Heart left ventricle (tissue), 16 donors: ENCODE results near the gene ZC3H12C. TPM values are rescaled to one million over a fixed set of nuclear protein-coding genes. Genes with fewer than 3 reads are reported as not detected.

Experiments used
- ATAC-seq, 4 donors: fragments of 200-7000 bp; cut with Tn5 transposase; one replicate each; pipeline ENCODE4 v1.9.1; 2020 to 2022; ENCODE audit warnings: moderate library complexity in 4 of 4, mild to moderate bottlenecking in 3 of 4, moderate number of reproducible peaks in 1 of 4
- DNase-seq, 5 donors: peaks; one replicate each; pipeline ENCODE4 v3.0.0-alpha.2; 2020
- H3K27ac ChIP-seq, 12 donors: fragments of 200-600 bp; sonication (generic) in 4 of 12; one replicate each; pipeline versions ENCODE4 v1.5.0 to v1.8.0; 2016 to 2022; ENCODE audit warnings: mild to moderate bottlenecking in 2 of 12
- H3K27me3 ChIP-seq, 9 donors: fragments of 200-600 bp; sonication (generic) in 2 of 9; one replicate each; pipeline versions ENCODE4 v1.5.1 to v1.8.0; 2016 to 2022; ENCODE audit warnings: mild to moderate bottlenecking in 3 of 9
- H3K36me3 ChIP-seq, 9 donors: fragments of 200-600 bp; sonication (generic) in 2 of 9; one replicate each; pipeline versions ENCODE4 v1.5.0 to v1.8.0; 2018 to 2022; ENCODE audit warnings: mild to moderate bottlenecking in 2 of 9
- H3K4me1 ChIP-seq, 12 donors: fragments of 200-600 bp; sonication (generic) in 4 of 12; one replicate each; pipeline versions ENCODE4 v1.5.0 to v1.8.0; 2016 to 2022; ENCODE audit warnings: mild to moderate bottlenecking in 3 of 12
- H3K4me3 ChIP-seq, 12 donors: fragments of 200-600 bp; sonication (generic) in 4 of 12; one replicate each; pipeline versions ENCODE4 v1.5.0 to v1.8.0; 2017 to 2022; ENCODE audit warnings: mild to moderate bottlenecking in 9 of 12, moderate library complexity in 4 of 12
- H3K9me3 ChIP-seq, 12 donors: fragments of 200-600 bp; sonication (generic) in 4 of 12; one replicate each; pipeline versions ENCODE4 v1.5.0 to v1.8.0; 2016 to 2022; ENCODE audit warnings: mild to moderate bottlenecking in 1 of 12
- CTCF ChIP-seq, 12 donors: fragments of 200-600 bp; sonication (generic) in 4 of 12; IDR thresholded peaks; one replicate each; pipeline versions ENCODE4 v1.5.0 to v1.8.0; 2018 to 2022; ENCODE audit warnings: antibody characterized with exemption in 12 of 12, mild to moderate bottlenecking in 5 of 12
- POLR2A ChIP-seq, 2 donors: fragments of 450-650 bp; IDR thresholded peaks; one replicate each; pipeline ENCODE4 v1.6.1; 2017; ENCODE audit warnings: antibody characterized with exemption in 2 of 2, mild to moderate bottlenecking in 2 of 2, moderate library complexity in 2 of 2
- WGBS, 4 donors: extraction: QIAGEN DNeasy Blood & Tissue Kit in 2 of 4; methylation state at CpG; one replicate each; pipeline versions ENCODE4 v1.1.5 to v1.1.7; 2013 to 2018; 5-methylcytosine and 5-hydroxymethylcytosine counted together
- intact Hi-C, 10 donors: fragments of 100-400 bp; cut with DNase I; formaldehyde crosslinking; loops; one replicate each; pipeline versions ENCODE4 v1.11.1 to v1.14.2; 2022
- polyA plus RNA-seq, 2 donors: library from polyadenylated mRNA; stranded (reverse); fragments of 200-250 nt; gene quantifications; one replicate each; pipeline ENCODE4 v1.2.3, GENCODE V29; 2013
- total RNA-seq, 9 donors: library from RNA; depleted of rRNA in 2 of 9; stranded (reverse); fragments of >200 nt in 2 of 9; fragmentation: NEBNext Ultra II Directional in 3 of 9; extraction: Animal tissue kit (Norgen Biotek cat#: 25700) in 3 of 9; gene quantifications; one replicate each; pipeline versions ENCODE4 v1.1.0 to v1.2.4, GENCODE V29; 2016 to 2023
- donor health status: ischemic (EF 13 %, LVEDD 7.1; RV severe dilation, severe dysfunction).
- donor health status: healthy with polysubstance abuse.
- donor health status: DM: no; HTN: yes; CAD: no.
- donor health status: DM: no; HTN: no; CAD: no.
- donor health status: ischemic (EF 25% LVEDD 6.9; RV normal size, moderate dysfunction).
- donor health status: ischemic (EF 25% LVEDD 5.7; RV mildly dilated, moderate dysfunction).
- donor health status: healthy.
- donor health status: DM: yes; HTN: yes; CAD: no.
- donor health status: ischemic (EF 35%, LVEDD 5.7; RV mildly dilated, moderate dysfunction).
- donor health status: nonischemic (EF 11% LVEDD 7.7; RV severe dilation, severe dysfunction).
- donor health status: DM: yes; HTN: yes; CAD: no.
- donor health status: PGD.
- donor health status: ischemic (EF 29% LVEDD 5.4; RV normal size, mild dysfunction).
- donor health status: nonischemic (EF 23%, LVEDD 6.1; RV moderate dilation, normal function).

Gene ZC3H12C
- total and polyA plus RNA-seq, 11 donors: 2.1 to 24.3 (median 17.3) TPM

GRCh38 chr11:110098645-110099044, 5.5 kb downstream of the ZC3H12C start:
- H3K4me1 ChIP-seq: peaks cover 0 to 40% (median 18%) of the 10 kb centered on the region in 12 donors
- no peak for ATAC-seq
- intact Hi-C loops: loop anchor here in 1 of 10 donors (10.0 kb wide), 1 partner anchor 196 kb away; the partner anchor contains the start of gene RDX
- peaks cover 0 to 8% (median 0%) of the 10 kb centered on the region in 12 donors for H3K9me3 ChIP-seq
- H3K27ac ChIP-seq: no peak overlapping the region
- no peak overlapping the region for H3K4me3 ChIP-seq
- 72 to 84% (median 76%) methylated on average over 1 of the region's 1 CpG for WGBS, 4 donors
- no peaks in the 10 kb centered on the region for H3K27me3 ChIP-seq
- no peak for DNase-seq
- no peaks in the 10 kb centered on the region for H3K36me3 ChIP-seq
- TF ChIP-seq CTCF (IDR thresholded peaks at IDR 0.05): no peak
- TF ChIP-seq POLR2A (IDR thresholded peaks at IDR 0.05): no peak

GRCh38 chr11:110100476-110101240, 7.5 kb downstream of the ZC3H12C start:
- intact Hi-C loops: no loop called here
- Histone ChIP-seq H3K4me3 (no peak overlapping the region), H3K36me3 (no peaks in the 10 kb centered on the region), H3K4me1 (peaks cover 0 to 26% (median 2%) of the 10 kb centered on the region in 12 donors), H3K9me3 (peaks cover 0 to 8% (median 0%) of the 10 kb centered on the region in 12 donors), H3K27me3 (no peaks in the 10 kb centered on the region), H3K27ac (peak overlapping the region in 1 of 12 donors; percentile 36)
- 82 to 87% (median 84%) methylated on average over 7 of the region's 7 CpGs for WGBS, 4 donors
- ATAC-seq (no peak), DNase-seq (no peak)
- no peak for TF ChIP-seq POLR2A (IDR thresholded peaks at IDR 0.05)
- no peak for TF ChIP-seq CTCF (IDR thresholded peaks at IDR 0.05)

- DNase-seq: no peak
- Histone ChIP-seq H3K27ac (no peak overlapping the region), H3K27me3 (no peaks in the 10 kb centered on the region), H3K9me3 (peaks cover 0 to 15% (median 0%) of the 10 kb centered on the region in 12 donors), H3K4me3 (no peak overlapping the region), H3K4me1 (peaks cover 0 to 5% (median 0%) of the 10 kb centered on the region in 12 donors), H3K36me3 (no peaks in the 10 kb centered on the region)
- no peak for ATAC-seq
- no peak for TF ChIP-seq CTCF (IDR thresholded peaks at IDR 0.05)
- no peak for TF ChIP-seq POLR2A (IDR thresholded peaks at IDR 0.05)
- intact Hi-C loops: no loop called here
- WGBS, 4 donors: 96 to 99% (median 98%) methylated on average over 2 of the region's 2 CpGs
These were observed 13.6 kb downstream of the ZC3H12C start for GRCh38 chr11:110106713-110107274.

GRCh38 chr11:110110854-110111253, 17.7 kb downstream of the ZC3H12C start:
- DNase-seq (no peak), ATAC-seq (no peak)
- H3K27ac ChIP-seq: no peak overlapping the region
- intact Hi-C loops: no loop called here
- no peak overlapping the region for H3K4me3 ChIP-seq
- peaks cover 0 to 13% (median 0%) of the 10 kb centered on the region in 12 donors for H3K9me3 ChIP-seq
- H3K27me3 ChIP-seq: no peaks in the 10 kb centered on the region
- peaks cover 0 to 9% (median 0%) of the 10 kb centered on the region in 9 donors for H3K36me3 ChIP-seq
- H3K4me1 ChIP-seq: peaks cover 0 to 21% (median 9%) of the 10 kb centered on the region in 12 donors
- 87 to 94% (median 90%) methylated on average over 4 of the region's 4 CpGs for WGBS, 4 donors
- no peak for TF ChIP-seq POLR2A (IDR thresholded peaks at IDR 0.05)
